NCI-H345 treated with DMSO at 0.1 percent for 48 hours (cell line): ENCODE results near the gene CCDC92B.
"Not testable (repeated sequence)": the region's sequence is repeated elsewhere in the genome, so short reads cannot be mapped to it uniquely, and the experiment has no call there.

Experiments used
- DNase-seq: peaks from one replicate; lab custom pipeline; 2025; ENCODE audit not compliant: unreplicated experiment; lab: John Stamatoyannopoulos, UW

CCDC92B gene

DNA sequence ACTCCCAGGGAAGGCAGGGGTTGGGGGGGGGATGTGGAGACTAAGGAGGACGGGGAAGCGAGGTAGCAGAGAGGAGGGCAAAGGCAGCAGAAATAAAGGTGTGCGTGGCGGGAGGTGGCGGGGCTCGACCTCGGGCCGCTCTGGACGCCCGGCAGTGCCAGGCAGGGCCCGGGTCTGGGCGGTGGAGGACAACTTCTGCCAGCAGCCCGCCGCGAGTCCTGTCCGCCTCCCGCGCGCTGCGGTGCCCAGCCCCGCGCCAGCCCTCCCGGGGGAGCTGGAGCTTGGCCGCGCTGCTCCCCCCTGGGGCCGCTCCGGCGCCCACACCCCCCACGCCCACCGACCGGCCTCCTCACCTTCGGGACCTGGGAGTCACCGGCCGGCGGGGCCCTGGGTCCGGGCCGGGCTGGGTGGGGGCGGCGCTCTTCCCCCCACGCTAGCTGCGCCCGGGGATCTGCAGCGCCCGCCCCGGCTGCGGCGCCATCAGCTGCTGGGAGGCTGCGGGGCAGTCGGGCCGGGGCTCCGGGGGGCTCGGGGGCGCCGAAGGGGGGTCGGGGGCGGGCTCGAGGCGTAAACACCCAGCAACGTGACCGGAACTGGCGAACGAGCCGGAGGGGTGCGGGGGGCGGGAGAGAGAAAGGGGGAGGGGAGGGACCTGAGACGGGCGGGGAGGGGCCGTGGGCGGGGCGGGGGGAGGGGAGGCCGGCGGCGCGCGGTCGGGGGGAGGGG lies at the start of gene CCDC92B:
Gene CCDC92B, minus strand, starts transcription at position 595 of the 726 bp plus-strand sequence. CDS start 14,507 bp downstream, outside the sequence.
- DNase-seq = no peak

DNA sequence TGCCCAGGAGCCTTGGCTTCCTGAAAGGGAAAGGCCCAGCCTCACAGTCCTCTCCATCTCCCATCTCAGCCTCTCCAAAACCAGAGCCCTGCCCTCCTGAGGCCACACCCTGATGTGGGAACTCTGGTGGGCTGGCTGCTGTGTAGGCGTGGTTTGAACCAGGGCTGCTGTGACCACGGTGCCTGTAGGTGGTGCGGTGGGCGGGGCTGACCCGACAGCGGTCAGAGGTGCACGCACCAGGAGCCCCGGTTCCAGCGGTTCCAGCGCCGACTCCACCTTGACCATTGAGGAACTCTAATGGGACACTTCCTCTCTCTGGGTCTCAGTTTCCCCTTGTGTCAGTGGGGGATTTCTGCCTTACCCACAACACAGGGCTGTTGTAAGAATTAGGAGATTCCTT lies 49.2 kb upstream of the CCDC92B start:
- DNase-seq = no peak

DNA sequence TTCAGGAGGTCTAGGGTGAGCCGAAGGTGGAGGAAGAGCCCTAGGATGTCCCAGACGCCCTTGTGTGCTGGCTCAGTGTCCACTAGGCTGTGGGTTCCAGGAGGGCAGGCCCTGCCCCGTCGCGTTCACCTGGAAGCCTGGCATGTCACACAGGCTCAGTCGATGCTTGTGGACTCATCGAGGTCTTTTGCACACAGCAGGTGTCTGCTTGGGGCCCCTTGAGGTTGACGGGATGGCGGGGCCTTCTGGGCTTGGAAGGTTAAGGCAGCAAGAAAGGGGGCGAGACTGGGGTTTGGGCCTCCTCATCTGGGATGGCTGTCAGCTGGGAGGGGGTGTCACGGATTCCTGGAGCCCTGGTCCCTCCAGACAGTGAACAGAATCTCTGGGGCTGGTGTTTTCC lies 48.7 kb upstream of the CCDC92B start:
- no peak for DNase-seq

DNA sequence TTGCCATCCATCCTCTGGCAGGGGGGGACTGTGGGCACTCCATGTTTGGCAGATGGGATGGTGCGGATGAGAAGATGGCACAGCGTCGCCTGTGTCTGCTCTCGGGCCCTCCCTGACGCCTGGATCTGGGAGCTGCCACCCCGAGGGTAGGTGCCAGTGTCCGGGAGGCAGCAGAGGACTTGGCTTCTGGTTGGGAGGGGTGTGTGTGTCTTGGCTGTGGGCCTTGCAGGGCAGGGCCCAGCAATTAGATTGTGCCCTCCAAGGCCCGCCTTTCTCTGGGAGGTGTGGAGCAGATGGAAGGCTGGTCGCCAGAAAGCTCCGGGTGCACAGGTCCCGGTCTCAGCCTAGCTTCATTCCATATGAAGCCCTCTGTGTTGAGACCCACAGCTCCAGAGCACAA lies 48.2 kb upstream of the CCDC92B start:
- no peak for DNase-seq

DNA sequence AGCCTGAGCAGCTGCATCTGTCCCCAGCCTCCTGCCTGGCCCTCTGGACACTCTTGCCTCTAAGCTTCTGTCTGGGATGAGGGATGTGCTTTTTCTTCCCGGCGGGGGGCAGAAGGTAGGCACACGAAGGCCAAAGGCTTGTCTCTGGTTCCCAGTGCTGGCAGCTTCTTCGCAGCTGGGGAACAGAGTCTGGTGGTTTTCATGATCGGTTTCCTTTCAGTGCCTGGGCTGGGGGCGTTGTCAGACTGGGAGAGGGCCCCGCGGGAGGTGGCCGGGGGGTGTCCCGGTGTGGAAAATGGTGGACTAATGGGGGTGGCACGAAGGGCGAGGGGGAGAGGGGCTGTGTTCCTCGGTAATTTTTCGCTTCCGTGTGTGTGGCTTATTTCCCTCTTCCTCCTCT lies 47.8 kb upstream of the CCDC92B start:
- DNase-seq = no peak

DNA sequence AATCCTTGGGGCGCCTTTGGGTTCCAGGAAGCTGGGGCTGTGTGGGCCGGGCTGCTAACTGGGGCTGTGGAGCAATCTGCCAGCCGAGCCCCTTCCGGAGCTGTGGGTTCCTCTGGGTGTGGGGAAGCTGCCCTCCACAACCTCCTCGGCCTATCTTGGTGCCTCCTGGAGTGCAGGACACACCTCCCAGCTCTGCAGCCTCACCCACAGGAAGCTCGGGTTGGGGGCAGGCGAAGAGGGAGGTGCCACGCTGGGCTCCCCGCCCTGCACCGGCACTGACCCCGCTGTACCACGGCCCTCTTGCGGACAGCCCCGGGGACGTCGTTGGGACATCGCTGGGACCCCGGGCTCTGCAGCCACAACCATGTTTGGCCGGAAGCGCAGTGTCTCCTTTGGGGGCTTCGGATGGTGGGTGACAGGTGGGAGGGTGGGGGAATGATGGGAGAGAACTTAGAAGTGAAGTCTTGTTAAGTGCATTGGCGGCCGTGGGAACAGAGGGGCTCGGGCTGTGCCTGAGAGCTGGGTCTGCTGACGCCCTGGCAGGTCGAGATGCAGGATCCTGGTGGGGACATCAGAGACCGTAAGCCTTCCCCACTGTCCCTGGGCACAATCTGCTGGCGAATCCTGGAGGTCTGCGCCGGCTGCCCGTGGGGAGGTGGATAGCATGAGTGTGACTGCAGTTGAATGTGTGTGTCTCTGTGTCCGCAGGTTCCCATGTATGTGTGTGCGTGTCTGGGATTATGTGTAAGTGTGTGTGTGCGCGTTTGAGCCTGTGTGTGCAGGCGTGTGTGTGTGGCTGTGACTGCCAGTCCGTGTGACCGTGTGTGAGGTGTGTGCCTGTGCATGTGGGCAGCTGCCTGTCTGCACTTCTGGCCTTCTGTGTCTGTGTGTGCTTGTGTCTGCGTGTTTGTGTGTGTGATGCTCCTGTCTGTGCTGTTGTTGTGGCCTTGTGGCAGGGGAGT lies 47.0 kb upstream of the CCDC92B start, which contains the start of gene RAP1GAP2:
Gene RAP1GAP2, plus strand, starts transcription at position 275 of the 962 bp plus-strand sequence. Its CDS starts 90 bp downstream, at position 365.
- no peak for DNase-seq

DNA sequence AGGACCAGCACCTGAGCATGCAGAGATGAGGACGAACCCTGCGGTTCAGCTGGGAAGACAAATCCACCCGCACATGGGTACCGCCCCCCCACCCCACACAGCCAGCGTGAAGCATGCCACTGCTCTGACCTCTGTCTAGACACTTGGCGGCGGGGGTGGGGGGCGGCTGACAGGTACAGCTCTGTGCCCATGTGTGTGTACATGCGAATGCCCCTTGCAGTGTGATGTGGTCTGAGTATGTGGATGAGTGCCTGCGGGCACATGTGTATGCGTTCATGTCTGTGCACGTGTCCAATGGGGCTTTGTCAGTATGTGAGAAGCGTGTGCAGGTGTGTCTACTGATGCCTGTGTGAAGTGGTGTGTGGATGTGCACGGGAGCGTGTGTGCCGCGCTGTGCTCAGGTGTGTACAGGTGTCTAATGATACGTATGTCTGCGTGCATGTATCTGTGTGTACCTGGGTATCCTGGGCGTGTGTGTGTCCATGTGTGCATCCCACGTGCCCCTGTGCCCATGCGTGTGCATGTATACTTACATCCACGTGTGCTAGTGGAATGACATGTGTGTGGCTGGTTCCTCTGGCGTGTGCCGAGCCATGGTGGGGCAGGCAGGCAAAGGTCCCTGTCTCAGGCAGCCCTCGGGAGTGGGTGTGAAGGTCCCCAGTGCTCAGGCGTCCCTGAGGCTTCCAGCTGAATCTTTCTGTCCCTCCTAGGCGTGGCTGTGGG lies 46.1 kb upstream of the CCDC92B start:
- no peak for DNase-seq

DNA sequence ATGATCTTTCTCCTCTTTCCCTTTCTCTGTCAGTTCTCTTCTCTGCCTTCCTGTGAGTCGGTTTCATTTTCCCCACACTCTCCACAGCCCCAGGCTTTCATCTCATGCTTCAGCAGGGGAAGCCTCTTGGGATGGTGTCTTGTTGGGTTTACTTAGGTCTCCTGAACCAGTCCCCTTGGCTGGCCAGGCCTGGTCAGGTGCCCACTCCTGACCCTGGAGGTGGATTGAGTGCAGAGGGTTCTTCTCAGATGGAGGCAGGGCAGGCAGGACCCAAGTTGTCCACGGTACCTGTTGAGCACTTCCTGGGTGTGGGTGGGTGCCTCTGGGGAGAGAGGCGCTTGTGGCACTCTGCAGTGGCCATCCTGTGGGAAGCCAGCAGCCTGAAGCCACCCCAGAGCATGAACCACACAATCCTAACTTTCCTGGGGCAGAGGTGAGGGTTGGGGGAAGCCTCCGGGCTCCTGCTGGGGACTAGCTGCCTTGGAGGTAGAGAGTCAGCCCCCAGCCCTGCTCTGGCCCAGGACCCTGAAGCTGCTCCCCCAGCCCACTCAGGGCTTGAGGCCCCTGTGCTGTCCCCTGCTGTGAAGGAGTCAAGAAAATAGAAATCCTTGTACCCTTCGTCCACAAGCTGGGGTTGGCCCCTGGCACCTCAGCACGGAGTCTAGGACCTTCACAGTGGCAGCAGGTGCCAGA lies 44.8 kb upstream of the CCDC92B start:
- DNase-seq = no peak

DNA sequence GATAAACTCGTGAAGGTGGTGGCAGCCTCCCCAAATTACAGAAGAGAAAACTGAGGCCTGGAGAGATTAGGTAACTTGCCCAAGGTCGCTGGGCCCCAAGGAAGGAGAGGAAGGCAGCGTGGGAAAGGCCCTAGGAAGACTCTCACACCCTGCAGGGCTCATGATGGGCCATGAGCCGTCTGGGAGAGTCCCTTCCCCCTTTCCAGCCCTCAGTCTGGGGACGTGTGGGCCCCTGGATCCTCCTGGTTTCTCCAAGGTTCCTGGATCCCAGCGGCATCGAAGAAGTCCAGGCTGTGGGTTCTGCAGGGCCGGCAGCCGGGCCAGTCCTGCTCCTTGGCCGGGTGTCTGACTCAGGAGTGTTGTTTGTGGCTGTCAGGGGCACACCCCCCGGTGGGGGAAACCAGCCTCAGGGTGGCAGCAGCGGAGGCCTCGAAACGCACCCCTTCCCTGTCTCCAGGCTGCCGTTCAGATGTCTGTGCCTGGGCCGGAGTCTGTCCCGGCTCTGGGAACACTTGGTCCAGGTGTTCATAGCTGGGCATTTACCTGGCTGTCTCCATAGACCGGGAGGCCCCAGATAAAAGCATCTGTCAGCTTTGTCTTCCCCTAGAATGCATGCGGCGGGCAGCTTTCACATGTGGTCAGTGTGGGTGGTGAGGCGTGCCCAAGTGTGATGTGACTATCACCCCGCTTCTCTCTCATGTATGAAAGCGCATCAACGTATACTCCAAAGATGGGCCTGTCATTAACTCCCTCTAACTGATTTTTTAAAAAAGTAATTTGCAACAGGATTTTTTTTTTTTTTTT lies 43.1 kb upstream of the CCDC92B start:
- no peak for DNase-seq

DNA sequence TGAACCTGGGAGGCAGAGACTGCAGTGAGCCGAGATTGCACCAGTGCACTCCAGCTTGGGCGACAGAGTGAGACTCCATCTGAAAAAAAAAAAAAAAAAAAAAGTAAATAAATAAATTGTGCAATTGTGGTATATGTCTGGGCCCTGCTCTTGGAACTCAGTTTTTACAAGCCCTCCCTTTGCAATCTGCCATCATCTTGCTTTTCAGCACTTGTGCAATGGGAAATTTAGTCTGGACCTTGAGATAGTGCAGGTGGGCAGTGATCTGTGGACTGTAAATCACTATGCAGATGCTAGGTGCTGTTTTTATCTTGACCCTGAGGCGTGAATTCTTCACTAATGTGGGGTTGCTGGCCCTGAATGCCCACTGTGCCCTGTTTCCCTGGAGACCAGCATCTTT lies 40.2 kb upstream of the CCDC92B start:
- DNase-seq = no peak

DNA sequence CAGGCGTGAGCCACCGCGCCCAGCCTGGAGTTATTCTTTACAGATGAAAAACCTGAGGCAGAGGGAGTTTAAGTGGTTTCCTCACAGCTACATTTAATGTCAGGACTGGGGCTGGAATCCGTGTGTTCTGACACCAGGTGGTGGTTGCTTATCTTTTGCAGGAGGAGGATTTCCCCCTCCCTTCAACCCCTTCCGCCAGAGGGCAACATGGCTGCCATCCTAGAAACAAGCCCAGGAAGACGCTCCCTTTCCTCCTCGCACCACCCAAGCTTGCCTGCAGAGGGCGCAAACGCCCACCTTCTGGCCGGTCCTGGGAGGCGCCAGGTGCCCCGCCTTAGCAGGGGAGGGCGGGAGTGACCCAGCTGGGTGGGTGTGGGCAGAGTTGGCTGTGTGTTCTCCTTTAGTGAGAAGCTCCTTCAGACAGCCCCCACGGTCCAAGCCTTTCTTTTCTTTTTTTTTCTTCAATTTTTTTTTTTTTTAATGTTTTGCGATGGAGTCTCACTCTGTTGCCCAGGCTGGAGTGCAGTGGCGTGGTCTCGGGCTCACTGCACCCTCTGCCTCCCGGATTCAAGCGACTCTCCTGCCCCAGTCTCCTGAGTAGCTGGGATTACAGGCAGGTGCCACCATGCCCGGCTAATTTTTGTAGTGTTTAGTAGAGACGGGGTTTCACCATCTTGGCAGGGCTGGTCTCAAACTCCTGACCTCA lies 36.9 kb upstream of the CCDC92B start:
- DNase-seq = peak; percentile 70

DNA sequence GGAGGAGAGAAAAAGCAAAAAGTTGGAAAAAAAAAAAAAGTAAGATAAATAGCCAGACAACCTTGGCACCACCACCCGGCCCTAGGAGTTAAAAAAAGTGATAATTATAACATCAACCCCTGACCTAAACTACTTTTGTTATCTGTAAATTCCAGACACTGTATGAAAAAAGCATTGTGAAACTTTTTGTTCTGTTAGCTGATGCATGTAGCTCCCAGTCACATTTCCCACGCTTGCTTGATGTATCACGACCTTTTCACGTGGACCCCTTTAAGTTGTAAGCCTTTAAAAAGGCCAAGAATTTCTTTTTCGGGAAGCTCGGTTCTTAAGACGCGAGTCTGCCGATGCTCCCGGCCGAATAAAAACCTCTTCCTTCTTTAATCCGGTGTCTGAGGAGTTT lies 35.9 kb upstream of the CCDC92B start:
- not testable (repeated sequence) for DNase-seq

DNA sequence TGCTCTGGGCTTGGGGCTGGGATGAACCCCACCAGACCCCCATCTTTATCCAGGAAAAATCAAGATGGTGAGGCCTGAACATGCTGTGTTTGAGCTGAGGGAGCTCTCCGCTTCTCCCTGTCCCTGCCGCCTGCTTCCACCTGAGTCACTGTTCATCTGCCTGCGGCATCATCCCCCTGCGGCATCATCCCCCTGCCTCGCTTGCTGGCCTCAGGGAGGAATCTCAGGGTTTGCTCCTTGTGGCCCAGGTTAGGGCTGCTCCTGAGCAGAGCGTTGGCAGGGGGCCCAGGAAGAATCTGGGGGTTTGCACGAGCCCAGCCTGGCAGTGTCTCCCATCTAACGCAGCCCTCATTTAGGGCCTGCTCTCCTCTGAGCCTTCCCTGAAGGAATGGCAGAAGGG lies 35.4 kb upstream of the CCDC92B start:
- no peak for DNase-seq

DNA sequence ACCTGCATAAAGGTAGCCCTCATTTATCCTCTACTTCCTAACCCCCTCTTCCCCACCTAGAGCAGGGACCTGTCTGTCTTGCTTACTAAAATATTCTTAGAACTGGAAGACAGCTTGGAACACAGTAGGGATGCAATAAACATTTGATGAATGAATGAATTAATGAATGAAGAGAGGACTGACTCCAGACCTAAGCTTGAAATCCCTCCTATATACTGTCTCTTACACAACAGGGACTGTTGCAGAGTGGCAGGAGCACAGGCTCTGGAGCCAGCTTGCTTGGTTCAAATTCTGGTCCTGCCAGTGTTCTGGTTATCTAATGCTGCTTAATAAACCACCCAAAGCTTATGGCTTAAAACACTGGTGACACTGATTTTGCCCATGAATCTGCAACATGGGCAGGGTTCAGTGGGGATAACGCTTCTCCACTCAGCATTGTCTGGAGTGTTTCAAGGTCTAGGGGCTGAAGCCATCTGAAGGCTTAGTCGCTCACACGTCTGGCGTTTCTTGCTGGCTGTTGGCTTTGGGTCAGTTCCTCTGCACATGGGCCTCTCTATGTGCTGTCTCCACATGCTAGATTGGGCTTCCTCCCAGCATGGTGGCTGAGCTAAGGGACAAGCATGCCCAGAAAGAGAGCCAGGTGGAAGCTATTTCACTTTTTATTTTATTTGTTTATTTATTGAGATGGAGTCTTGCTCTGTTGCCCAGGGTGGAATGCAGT lies 34.0 kb upstream of the CCDC92B start:
- no peak for DNase-seq

DNA sequence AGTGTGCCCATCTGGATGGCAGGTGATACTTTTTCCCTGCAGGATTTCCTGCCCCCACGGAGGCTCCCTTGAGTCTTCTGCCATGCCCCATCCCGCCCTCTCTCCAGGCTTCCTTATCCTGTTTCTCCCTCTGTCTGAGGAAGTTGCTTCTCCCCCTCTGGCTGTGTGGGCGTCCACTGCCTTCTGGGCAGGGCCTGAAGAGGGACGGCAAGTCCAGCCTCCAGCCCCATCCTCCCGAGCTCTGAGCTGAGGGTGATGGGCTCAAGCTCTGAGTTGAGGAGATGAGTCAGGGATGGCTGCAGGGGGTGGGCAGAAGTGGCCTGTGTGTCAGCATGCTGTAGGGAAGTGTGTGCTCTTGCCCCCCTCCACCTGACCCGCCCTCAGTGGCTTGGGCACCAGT lies 32.6 kb upstream of the CCDC92B start:
- DNase-seq = no peak

DNA sequence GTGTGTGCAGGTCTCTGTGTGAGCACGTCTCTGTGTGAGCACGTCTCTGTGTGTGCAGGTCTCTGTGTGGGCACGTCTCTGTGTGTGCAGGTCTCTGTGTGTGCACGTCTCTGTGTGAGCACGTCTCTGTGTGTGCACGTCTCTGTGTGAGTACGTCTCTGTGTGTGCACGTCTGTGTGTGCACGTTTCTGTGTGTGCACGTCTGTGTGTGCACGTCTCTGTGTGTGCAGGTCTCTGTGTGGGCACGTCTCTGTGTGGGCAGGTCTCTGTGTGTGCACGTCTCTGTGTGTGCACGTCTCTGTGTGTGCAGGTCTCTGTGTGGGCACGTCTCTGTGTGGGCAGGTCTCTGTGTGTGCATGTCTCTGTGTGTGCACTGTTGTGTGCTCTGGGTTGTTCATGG lies 32.1 kb upstream of the CCDC92B start:
- DNase-seq = not testable (repeated sequence)

DNA sequence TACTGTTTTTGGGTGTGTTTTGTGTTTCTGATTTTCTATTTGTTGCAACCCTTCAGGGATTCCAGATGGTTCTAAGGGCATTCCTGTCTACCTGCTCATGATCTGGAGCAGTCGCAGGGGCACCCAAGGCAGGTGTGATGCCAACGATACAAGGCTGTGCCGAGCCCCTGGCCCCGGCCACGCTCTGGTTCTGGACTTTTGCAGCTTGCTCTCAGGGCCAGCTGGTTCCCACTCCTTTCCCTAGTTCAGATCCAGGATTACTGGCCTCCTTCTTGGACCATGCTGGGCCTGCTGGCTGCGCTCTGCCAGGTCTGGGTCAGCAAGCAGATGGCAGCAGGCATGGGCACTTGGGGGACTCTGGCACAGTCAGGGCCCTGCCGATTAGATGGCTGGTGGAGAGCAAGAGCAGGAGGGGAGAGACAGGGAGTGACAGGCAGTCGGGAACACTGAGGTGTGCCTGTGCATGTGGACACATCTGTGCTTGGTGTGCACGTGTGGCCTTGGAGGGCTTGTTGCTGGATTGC lies 31.5 kb upstream of the CCDC92B start:
- DNase-seq = no peak

DNA sequence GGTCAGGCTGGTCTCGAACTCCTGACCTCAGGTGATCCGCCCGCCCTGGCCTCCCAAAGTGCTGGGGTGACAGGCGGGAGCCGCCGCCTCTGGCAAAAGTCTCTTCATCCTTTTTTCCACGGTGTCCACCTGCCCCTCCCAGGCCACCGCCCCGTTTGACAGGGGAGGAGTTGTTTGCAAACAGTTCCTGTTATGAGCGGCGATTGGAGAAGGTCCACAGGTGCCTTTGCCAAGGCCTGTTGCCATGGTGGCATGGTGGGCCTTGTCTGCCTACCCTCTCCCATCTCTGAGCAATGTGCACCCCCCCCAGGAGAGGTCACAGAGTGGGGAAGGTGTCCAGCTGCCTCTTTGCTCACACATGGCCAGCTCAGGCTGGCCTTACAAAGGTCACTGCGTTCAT lies 30.8 kb upstream of the CCDC92B start:
- DNase-seq = no peak
